ENCODE measurements around the gene SERPINB11.

DNA sequence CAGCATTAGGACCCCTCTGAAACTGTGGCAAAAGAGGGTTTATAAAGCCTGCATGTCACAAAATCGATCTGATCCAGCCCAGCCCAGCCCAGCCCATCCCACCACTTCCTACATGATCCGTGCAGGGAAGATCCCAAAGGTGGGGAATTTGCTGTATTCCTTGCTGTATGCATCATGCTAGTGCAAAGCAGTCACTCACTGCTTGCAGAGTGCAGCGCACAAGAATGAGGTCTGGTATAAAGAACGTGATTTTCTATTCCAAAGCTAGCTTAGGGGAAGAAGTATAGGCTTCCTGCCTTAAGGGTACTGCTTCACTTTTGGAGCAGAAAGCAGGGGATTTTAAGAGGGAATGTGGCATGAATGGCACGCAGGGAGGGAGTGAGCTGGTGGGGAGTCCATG lies 18.9 kb upstream of the SERPINB11 start:
- TF ChIP-seq MEF2A (IDR thresholded peaks at IDR 0.05; ENCODE audit: borderline replicate concordance, low read depth) (no peak), SMC3 (IDR thresholded peaks at IDR 0.05; ENCODE audit: low read depth, low read length) (no peak), MXI1 (IDR thresholded peaks at IDR 0.05; ENCODE audit: low read depth, low read length) (no peak), FOXM1 (IDR thresholded peaks at IDR 0.05; ENCODE audit: low read depth) (no peak), USF1 (IDR thresholded peaks at IDR 0.05; ENCODE audit: borderline replicate concordance, low read depth) (no peak), TAF1 (IDR thresholded peaks at IDR 0.05; ENCODE audit: borderline replicate concordance, low read depth, low read length) (no peak), USF2 (IDR thresholded peaks at IDR 0.05; ENCODE audit: borderline replicate concordance, low read depth, low read length) (no peak)
- TF ChIP-seq, protein P1, sequence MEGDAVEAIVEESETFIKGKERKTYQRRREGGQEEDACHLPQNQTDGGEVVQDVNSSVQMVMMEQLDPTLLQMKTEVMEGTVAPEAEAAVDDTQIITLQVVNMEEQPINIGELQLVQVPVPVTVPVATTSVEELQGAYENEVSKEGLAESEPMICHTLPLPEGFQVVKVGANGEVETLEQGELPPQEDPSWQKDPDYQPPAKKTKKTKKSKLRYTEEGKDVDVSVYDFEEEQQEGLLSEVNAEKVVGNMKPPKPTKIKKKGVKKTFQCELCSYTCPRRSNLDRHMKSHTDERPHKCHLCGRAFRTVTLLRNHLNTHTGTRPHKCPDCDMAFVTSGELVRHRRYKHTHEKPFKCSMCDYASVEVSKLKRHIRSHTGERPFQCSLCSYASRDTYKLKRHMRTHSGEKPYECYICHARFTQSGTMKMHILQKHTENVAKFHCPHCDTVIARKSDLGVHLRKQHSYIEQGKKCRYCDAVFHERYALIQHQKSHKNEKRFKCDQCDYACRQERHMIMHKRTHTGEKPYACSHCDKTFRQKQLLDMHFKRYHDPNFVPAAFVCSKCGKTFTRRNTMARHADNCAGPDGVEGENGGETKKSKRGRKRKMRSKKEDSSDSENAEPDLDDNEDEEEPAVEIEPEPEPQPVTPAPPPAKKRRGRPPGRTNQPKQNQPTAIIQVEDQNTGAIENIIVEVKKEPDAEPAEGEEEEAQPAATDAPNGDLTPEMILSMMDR (IDR thresholded peaks at IDR 0.05), result no peak
- TF ChIP-seq, protein P2, sequence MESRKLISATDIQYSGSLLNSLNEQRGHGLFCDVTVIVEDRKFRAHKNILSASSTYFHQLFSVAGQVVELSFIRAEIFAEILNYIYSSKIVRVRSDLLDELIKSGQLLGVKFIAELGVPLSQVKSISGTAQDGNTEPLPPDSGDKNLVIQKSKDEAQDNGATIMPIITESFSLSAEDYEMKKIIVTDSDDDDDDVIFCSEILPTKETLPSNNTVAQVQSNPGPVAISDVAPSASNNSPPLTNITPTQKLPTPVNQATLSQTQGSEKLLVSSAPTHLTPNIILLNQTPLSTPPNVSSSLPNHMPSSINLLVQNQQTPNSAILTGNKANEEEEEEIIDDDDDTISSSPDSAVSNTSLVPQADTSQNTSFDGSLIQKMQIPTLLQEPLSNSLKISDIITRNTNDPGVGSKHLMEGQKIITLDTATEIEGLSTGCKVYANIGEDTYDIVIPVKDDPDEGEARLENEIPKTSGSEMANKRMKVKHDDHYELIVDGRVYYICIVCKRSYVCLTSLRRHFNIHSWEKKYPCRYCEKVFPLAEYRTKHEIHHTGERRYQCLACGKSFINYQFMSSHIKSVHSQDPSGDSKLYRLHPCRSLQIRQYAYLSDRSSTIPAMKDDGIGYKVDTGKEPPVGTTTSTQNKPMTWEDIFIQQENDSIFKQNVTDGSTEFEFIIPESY (IDR thresholded peaks at IDR 0.05; ENCODE audit: borderline replicate concordance, low read depth), result no peak

Measured in SK-N-SH (cell line).